ENCODE data around the gene IL2.

IL2 gene

DNA sequence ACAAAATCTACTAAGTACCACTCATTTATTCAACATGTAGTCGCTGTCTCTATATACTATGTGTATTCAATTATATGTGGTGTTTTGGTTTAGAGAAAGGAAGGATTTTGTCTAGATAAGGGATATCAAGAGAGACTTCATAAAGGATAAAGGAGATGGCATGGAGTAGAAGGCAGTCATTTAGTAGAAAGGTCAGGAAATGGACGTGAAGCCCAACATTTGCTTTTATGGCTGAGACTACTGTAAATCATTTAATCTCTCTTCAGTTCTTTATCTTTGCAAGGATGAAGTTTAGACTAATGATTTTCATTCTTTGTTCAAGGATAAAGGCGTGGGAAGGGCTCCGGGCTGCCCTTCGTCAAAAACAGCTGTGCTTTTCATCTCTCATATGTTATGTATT lies 25.2 kb downstream of the IL2 start:
- H3K4me3 ChIP-seq (ENCODE audit: low read length), result no peak overlapping the region
- no peaks in the 10 kb centered on the region for H3K4me1 ChIP-seq (ENCODE audit: control insufficient read depth, low read length)
- H3K4me2 ChIP-seq (ENCODE audit: low read length), result no peak overlapping the region
- H3K79me2 ChIP-seq (ENCODE audit: control insufficient read depth, low read length), result no peaks in the 10 kb centered on the region
- H3K27me3 ChIP-seq (ENCODE audit: control insufficient read depth, low read length), result no peaks in the 10 kb centered on the region
- no peaks in the 10 kb centered on the region for H3K36me3 ChIP-seq (ENCODE audit: control insufficient read depth, low read length)
- H3F3A ChIP-seq (ENCODE audit: control insufficient read depth, insufficient read depth), result no peaks in the 10 kb centered on the region
- H3K27ac ChIP-seq (ENCODE audit: low read depth, low read length), result no peak overlapping the region
- H3K9me3 ChIP-seq (ENCODE audit: control insufficient read depth, insufficient read depth, low read length), result no peaks in the 10 kb centered on the region
- H4K20me1 ChIP-seq (ENCODE audit: control insufficient read depth, insufficient read depth, low read depth, low read length), result no peaks in the 10 kb centered on the region
- H3K9me2 ChIP-seq (replicated peaks; ENCODE audit: control insufficient read depth, low read length), result no peaks in the 10 kb centered on the region
- TF ChIP-seq EZH2phosphoT487 (IDR thresholded peaks at IDR 0.05; ENCODE audit: borderline replicate concordance, low read length), result no peak
- TF ChIP-seq, protein P1, sequence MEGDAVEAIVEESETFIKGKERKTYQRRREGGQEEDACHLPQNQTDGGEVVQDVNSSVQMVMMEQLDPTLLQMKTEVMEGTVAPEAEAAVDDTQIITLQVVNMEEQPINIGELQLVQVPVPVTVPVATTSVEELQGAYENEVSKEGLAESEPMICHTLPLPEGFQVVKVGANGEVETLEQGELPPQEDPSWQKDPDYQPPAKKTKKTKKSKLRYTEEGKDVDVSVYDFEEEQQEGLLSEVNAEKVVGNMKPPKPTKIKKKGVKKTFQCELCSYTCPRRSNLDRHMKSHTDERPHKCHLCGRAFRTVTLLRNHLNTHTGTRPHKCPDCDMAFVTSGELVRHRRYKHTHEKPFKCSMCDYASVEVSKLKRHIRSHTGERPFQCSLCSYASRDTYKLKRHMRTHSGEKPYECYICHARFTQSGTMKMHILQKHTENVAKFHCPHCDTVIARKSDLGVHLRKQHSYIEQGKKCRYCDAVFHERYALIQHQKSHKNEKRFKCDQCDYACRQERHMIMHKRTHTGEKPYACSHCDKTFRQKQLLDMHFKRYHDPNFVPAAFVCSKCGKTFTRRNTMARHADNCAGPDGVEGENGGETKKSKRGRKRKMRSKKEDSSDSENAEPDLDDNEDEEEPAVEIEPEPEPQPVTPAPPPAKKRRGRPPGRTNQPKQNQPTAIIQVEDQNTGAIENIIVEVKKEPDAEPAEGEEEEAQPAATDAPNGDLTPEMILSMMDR (IDR thresholded peaks at IDR 0.05; ENCODE audit: low read depth, low read length, poor library complexity, severe bottlenecking), result no peak

DNA sequence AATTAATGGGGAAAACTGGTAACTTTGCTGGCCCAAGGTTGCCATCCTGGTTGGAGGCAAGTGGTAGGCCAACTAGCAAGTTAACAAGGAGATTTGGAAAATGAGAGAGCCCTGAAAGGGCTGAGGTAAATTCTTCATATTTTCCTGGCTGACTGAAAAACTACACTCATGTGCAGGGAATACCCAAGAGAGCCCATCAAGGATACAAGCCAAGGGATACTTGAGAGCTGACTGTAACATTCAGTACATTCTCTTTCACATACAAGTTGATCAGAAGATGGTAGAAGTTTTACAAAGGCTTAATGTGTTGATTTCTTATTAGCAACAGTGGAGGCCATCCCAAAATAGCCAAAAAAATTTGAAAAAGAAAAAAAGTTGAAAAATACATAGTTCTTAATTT lies 33.3 kb downstream of the IL2 start:
- Histone ChIP-seq H3K9me3 (ENCODE audit: control insufficient read depth, insufficient read depth, low read length) (no peaks in the 10 kb centered on the region), H3K4me3 (ENCODE audit: low read length) (no peak overlapping the region), H3F3A (ENCODE audit: control insufficient read depth, insufficient read depth) (no peaks in the 10 kb centered on the region), H3K27me3 (ENCODE audit: control insufficient read depth, low read length) (no peaks in the 10 kb centered on the region), H3K79me2 (ENCODE audit: control insufficient read depth, low read length) (no peaks in the 10 kb centered on the region), H3K27ac (ENCODE audit: low read depth, low read length) (no peak overlapping the region), H4K20me1 (ENCODE audit: control insufficient read depth, insufficient read depth, low read depth, low read length) (no peaks in the 10 kb centered on the region), H3K36me3 (ENCODE audit: control insufficient read depth, low read length) (no peaks in the 10 kb centered on the region), H3K4me2 (ENCODE audit: low read length) (no peak overlapping the region), H3K4me1 (ENCODE audit: control insufficient read depth, low read length) (no peaks in the 10 kb centered on the region), H3K9me2 (replicated peaks; ENCODE audit: control insufficient read depth, low read length) (no peaks in the 10 kb centered on the region)
- TF ChIP-seq, protein P1 (IDR thresholded peaks at IDR 0.05; ENCODE audit: low read depth, low read length, poor library complexity, severe bottlenecking), result no peak
- TF ChIP-seq EZH2phosphoT487 (IDR thresholded peaks at IDR 0.05; ENCODE audit: borderline replicate concordance, low read length), result no peak

DNA sequence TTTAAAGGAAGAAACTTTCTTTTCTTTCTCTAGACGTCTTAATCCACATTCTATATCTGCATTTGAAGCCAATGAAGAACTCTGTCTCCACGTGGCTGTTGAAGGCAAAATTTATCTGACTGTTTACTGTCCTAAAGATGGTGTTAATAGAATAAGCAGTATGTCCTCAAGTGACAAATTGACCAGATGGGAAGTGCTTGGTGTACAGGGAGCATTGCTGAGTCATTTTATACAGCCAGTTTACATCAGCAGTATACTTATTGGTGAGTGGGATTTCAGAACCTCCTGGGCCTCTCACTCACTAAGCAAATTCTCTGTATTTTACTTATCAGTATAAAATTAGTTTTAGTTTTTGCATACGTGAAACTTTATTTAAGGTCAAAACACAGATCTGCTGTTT lies 44.0 kb downstream of the IL2 start:
- Histone ChIP-seq H3K4me2 (ENCODE audit: low read length) (no peak overlapping the region), H3K4me3 (ENCODE audit: low read length) (no peak overlapping the region), H3K9me2 (replicated peaks; ENCODE audit: control insufficient read depth, low read length) (no peaks in the 10 kb centered on the region), H3K79me2 (ENCODE audit: control insufficient read depth, low read length) (no peaks in the 10 kb centered on the region), H3K27ac (ENCODE audit: low read depth, low read length) (no peak overlapping the region), H3K9me3 (ENCODE audit: control insufficient read depth, insufficient read depth, low read length) (no peaks in the 10 kb centered on the region), H3K36me3 (ENCODE audit: control insufficient read depth, low read length) (no peaks in the 10 kb centered on the region), H3K4me1 (ENCODE audit: control insufficient read depth, low read length) (no peaks in the 10 kb centered on the region), H3K27me3 (ENCODE audit: control insufficient read depth, low read length) (no peaks in the 10 kb centered on the region), H4K20me1 (ENCODE audit: control insufficient read depth, insufficient read depth, low read depth, low read length) (no peaks in the 10 kb centered on the region), H3F3A (ENCODE audit: control insufficient read depth, insufficient read depth) (no peaks in the 10 kb centered on the region)
- TF ChIP-seq, protein P1 (IDR thresholded peaks at IDR 0.05; ENCODE audit: low read depth, low read length, poor library complexity, severe bottlenecking), result no peak
- no peak for TF ChIP-seq EZH2phosphoT487 (IDR thresholded peaks at IDR 0.05; ENCODE audit: borderline replicate concordance, low read length)

DNA sequence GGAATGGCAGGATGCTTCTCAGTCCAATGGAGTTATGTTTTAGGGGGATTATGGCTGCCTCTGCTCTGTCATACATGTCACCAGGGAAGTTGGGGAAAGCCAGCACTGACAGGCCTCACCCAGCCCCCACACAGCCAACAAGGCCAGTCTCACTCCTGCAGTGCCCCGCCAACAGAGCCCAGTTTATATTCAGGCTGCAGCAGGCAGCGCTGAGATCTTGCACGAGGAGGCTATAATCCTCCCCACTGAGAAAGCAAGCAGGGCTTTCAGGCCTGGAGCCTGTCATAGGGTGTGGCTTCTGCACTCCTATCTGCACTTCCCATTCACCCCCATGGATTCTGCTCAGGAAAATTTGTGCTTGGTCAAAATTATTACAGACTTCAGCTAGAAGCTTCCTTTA lies 52.7 kb downstream of the IL2 start:
- H3F3A ChIP-seq (ENCODE audit: control insufficient read depth, insufficient read depth), result no peaks in the 10 kb centered on the region
- H3K4me1 ChIP-seq (ENCODE audit: control insufficient read depth, low read length), result no peaks in the 10 kb centered on the region
- H3K9me3 ChIP-seq (ENCODE audit: control insufficient read depth, insufficient read depth, low read length), result no peaks in the 10 kb centered on the region
- H3K4me2 ChIP-seq (ENCODE audit: low read length), result no peak overlapping the region
- H3K4me3 ChIP-seq (ENCODE audit: low read length), result no peak overlapping the region
- H3K79me2 ChIP-seq (ENCODE audit: control insufficient read depth, low read length), result no peaks in the 10 kb centered on the region
- no peak overlapping the region for H3K27ac ChIP-seq (ENCODE audit: low read depth, low read length)
- no peaks in the 10 kb centered on the region for H3K36me3 ChIP-seq (ENCODE audit: control insufficient read depth, low read length)
- TF ChIP-seq, protein P1 (IDR thresholded peaks at IDR 0.05; ENCODE audit: low read depth, low read length, poor library complexity, severe bottlenecking), result no peak
- no peak for TF ChIP-seq EZH2phosphoT487 (IDR thresholded peaks at IDR 0.05; ENCODE audit: borderline replicate concordance, low read length)
- H3K9me2 ChIP-seq (replicated peaks; ENCODE audit: control insufficient read depth, low read length), result no peaks in the 10 kb centered on the region
- no peaks in the 10 kb centered on the region for H4K20me1 ChIP-seq (ENCODE audit: control insufficient read depth, insufficient read depth, low read depth, low read length)
- no peaks in the 10 kb centered on the region for H3K27me3 ChIP-seq (ENCODE audit: control insufficient read depth, low read length)

Measured in DOHH2 (cell line).